ENCODE data around the gene ICOS. TPM values are rescaled to one million over a fixed set of nuclear protein-coding genes. Genes with fewer than 3 reads are reported as not detected.
"Not testable (repeated sequence)": the region's sequence is repeated elsewhere in the genome, so short reads cannot be mapped to it uniquely, and the experiment has no call there.

ICOS gene
- total and polyA plus RNA-seq, 9 donors, result 0.05 to 0.40 (median 0.11) TPM; not detected in 4

GRCh38 chr2:203928849-203929248 is 7.7 kb upstream of the ICOS start:
- Histone ChIP-seq H3K36me3 (no peaks in the 10 kb centered on the region), H3K9me3 (no peaks in the 10 kb centered on the region), H3K27ac (no peak overlapping the region), H3K4me3 (no peak overlapping the region), H3K4me1 (ENCODE audit: insufficient read depth) (no peaks in the 10 kb centered on the region), H3K27me3 (no peaks in the 10 kb centered on the region)
- TF ChIP-seq POLR2A (IDR thresholded peaks at IDR 0.05) (no peak), EP300 (IDR thresholded peaks at IDR 0.05) (no peak), CTCF (IDR thresholded peaks at IDR 0.05) (no peak)
- no peak for DNase-seq
- intact Hi-C loops (cut with DNase I), result no loop called here

DNA sequence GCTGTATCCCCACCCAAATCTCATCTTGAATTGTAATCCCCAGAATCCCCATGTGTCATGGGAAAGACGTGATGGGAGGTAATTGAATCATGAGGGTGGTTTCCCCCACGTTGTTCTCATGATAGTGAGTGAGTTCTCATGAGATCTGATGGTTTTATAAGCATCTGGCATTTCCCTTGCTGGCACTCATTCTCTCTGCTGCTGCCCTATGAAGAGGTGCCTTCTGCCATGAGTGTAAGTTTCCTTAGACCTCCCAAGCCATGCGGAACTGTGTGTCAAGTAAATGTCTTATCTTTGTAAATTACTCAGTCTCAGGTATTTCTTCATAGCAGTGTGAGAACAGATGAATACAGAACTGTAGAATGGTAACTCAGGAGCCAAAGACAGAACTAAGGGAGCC is 5.3 kb upstream of the ICOS start:
- intact Hi-C loops (cut with DNase I); H3K36me3 ChIP-seq; H3K4me3 ChIP-seq; H3K27ac ChIP-seq; H3K9me3 ChIP-seq; DNase-seq; H3K4me1 ChIP-seq (ENCODE audit: insufficient read depth); H3K27me3 ChIP-seq: not testable (repeated sequence)
- WGBS, 3 donors, result 73 to 89% (median 86%) methylated on average over 3 of the region's 3 CpGs

- no peaks in the 10 kb centered on the region for H3K27me3 ChIP-seq
- DNase-seq, result no peak
- whole genome bisulfite sequencing, 3 donors, result 64 to 78% (median 66%) methylated on average over 5 of the region's 5 CpGs
- intact Hi-C loops (cut with DNase I), result no loop called here
- TF ChIP-seq CTCF (IDR thresholded peaks at IDR 0.05), result no peak
- no peak for TF ChIP-seq EP300 (IDR thresholded peaks at IDR 0.05)
- no peak for TF ChIP-seq POLR2A (IDR thresholded peaks at IDR 0.05)
- H3K36me3 ChIP-seq, result no peaks in the 10 kb centered on the region
- no peaks in the 10 kb centered on the region for H3K4me1 ChIP-seq (ENCODE audit: insufficient read depth)
- H3K4me3 ChIP-seq, result no peak overlapping the region
- no peak overlapping the region for H3K27ac ChIP-seq
- H3K9me3 ChIP-seq, result no peaks in the 10 kb centered on the region
Observed at GRCh38 chr2:203934041-203934492, 2.5 kb upstream of the ICOS start.

DNA sequence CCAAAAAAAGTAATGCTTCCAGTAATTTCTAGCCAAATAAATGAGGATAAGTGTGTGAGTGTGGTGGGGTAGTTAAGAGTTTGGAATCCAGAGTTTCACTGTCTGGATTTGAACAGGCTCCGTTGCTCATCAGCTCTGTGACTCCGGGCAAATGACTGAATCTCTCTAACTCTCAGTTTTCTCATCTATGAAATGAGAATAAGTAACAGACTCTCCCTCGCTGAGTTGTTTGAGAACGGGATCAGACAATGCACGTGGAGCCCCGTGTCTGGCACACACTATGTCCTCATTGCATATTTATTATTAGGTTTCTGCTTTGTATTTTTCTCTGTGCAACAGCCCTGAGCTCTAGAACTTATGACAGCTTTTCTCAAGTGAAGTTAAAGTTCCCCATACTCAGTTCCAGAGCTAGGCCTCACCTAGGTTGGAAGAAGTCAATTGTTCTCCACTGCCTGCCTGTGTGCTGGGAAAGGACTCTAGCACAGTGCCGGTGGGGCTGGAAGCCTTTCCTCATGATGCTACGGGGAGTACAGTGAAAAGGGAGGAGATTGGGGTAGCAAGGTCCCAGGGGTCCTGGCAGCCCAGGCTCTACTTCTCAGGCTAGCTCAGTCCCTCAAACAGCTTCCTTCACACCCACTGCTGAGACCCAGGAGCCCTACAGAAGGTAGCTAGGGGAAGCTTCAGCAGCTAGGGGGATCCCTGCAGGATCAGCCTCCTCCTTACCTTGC is 1.7 kb upstream of the ICOS start:
- no peak for DNase-seq
- Histone ChIP-seq H3K27ac (no peak overlapping the region), H3K4me3 (no peak overlapping the region), H3K36me3 (no peaks in the 10 kb centered on the region), H3K27me3 (no peaks in the 10 kb centered on the region), H3K4me1 (ENCODE audit: insufficient read depth) (no peaks in the 10 kb centered on the region), H3K9me3 (no peaks in the 10 kb centered on the region)
- no peak for TF ChIP-seq CTCF (IDR thresholded peaks at IDR 0.05)
- no peak for TF ChIP-seq POLR2A (IDR thresholded peaks at IDR 0.05)
- TF ChIP-seq EP300 (IDR thresholded peaks at IDR 0.05), result no peak
- WGBS, 3 donors, result 77 to 88% (median 79%) methylated on average over 8 of the region's 8 CpGs
- intact Hi-C loops (cut with DNase I), result no loop called here

GRCh38 chr2:203935568-203935967 is 995 bp upstream of the ICOS start:
- H3K9me3 ChIP-seq, result no peaks in the 10 kb centered on the region
- intact Hi-C loops (cut with DNase I), result no loop called here
- no peaks in the 10 kb centered on the region for H3K27me3 ChIP-seq
- no peak for TF ChIP-seq CTCF (IDR thresholded peaks at IDR 0.05)
- no peak for TF ChIP-seq EP300 (IDR thresholded peaks at IDR 0.05)
- TF ChIP-seq POLR2A (IDR thresholded peaks at IDR 0.05), result no peak
- H3K4me1 ChIP-seq (ENCODE audit: insufficient read depth), result no peaks in the 10 kb centered on the region
- no peak for DNase-seq
- H3K36me3 ChIP-seq, result no peaks in the 10 kb centered on the region
- 96 to 97% (median 97%) methylated on average over 4 of the region's 4 CpGs for WGBS, 3 donors
- H3K27ac ChIP-seq, result no peak overlapping the region
- no peak overlapping the region for H3K4me3 ChIP-seq

Data from ovary (tissue), 9 donors.